ENCODE measurements around the gene CADM1.

- TF ChIP-seq CTCF (conservative IDR thresholded peaks at IDR 0.05; ENCODE audit: low read length) (no peak), EZH2phosphoT487 (IDR thresholded peaks at IDR 0.05; ENCODE audit: borderline replicate concordance, low read depth, low read length) (no peak)
Observed at GRCh38 chr11:115185931-115186330, 318.3 kb downstream of the CADM1 start.
